HG03558 (cell line): ENCODE data around the gene KRT80.

Experiments used
- ATAC-seq: cut with Tn5 transposase; IDR thresholded peaks from one replicate; pipeline ENCODE4 v1.9.1; 2021; ENCODE audit warnings: moderate number of reproducible peaks; ENCODE audit not compliant: unreplicated experiment; ENCODE audit errors: extremely low read depth

KRT80 gene

DNA sequence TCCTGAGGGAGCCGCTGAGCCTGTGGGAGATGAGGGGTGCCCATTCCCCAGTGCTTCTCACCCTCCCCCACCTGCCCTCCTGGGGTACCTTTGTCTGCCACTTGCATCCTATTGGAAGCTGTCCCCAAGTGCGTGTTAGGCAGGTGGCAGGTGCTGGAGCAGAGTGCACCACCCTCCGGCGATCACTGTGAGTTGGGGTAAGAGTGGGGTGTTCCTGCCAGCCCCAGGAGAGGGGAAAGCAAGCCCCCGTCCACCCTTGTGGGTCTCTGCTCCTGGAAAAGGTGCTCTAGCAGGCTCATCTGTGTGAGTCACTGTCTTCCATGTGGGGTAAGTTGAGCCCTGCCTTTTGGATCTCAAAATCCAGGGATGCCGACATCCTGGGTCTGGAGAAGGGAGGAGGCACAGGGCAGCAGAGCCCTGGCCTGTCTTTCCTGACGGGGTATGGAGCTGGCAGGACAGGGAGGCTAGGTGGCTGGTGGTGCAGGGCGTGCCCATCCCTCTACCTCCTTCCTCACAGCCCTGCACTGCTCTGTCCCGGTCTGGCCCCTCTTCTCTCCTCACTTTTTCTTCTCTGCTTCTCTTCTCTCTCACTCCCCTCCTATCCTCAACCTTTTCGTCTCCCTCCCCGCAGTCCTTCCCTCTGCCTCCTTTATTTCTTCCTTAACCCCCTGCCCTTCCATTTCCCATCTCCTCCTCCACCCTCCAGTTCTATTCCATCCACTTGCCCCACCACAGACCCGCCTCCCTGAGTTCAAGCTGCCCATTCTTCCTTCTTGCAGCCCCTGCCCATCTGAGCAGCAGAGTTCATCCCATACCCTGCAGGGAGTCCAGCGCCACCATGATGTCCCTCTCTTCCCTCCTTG, 21.1 kb upstream of the KRT80 start:
- ATAC-seq: no peak

DNA sequence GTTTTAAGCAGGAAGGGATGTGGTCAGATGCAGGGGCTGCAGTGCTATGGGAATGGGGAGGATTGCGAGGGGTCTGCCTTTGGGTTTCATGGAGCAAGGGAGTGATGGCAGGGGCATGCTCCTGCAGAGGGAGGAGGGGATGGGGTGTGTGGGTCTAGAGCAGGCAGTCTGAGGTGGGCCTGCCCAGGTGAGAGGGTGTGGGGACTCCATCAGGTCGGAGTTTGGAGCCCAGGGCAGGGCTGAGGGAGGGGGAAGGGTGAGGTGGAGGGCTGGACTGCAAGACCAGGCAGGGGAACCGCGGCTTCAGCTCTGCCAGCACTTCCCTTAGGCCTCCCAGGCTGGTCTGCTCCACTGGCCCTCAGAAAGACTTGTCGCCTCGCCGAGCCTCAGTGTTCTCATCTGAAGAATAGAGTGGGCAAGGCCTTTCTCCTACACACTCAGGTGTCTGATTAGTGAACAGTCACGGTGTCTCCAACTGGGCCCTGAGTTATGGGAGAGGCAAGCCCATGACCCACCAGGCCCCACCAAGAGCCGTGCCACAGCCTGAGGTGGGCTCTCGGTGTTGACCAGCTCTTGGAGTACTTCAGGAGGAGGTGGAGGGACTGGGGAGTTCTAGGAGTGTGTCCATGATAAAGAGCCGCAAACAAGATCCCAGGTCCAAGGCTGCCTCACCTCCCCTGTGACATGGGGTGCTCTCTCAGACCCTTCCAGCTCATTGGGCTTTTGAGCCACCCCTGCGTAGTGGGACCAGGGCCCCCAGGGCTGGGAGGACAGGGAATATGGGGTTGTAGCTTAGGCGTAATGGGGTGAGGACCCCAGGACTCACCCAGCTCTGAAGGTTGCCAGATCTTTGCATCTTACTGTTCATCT, 20.1 kb upstream of the KRT80 start:
- ATAC-seq: no peak

DNA sequence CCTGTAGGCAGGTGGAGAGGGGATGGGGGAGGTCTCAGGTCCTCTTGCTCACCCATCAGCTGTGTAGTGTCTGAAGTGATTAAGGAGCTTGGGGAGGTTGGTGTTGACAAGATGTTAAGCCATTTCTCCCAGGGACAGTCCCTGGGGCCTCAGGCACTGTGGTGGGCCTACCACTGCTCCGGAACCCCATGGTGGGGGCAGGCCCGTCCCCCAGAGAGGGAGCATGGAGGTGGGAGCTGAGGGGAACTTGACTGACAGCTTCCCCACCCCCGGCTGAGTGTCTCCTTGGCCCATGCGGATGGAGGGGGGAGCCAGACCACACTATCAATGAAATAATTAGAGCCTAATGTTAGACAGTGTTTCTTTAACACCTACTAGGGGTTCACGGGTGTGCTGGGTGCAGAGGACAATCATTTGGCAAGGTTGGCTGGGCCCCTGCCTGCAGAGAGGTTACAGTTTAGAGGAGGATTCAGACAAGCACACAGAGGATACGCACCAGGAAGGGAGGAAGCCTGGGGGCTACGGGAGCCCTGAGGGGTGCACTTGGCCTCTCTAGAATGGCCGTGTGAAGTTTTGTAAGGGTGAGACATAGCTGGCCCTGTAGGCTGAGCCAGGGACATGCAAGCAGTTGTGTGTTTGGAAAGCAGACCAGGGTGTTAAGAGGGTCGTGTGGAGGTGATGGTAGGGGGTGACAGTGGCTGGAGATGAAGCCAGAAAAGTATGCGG, 19.3 kb upstream of the KRT80 start:
- ATAC-seq: no peak

DNA sequence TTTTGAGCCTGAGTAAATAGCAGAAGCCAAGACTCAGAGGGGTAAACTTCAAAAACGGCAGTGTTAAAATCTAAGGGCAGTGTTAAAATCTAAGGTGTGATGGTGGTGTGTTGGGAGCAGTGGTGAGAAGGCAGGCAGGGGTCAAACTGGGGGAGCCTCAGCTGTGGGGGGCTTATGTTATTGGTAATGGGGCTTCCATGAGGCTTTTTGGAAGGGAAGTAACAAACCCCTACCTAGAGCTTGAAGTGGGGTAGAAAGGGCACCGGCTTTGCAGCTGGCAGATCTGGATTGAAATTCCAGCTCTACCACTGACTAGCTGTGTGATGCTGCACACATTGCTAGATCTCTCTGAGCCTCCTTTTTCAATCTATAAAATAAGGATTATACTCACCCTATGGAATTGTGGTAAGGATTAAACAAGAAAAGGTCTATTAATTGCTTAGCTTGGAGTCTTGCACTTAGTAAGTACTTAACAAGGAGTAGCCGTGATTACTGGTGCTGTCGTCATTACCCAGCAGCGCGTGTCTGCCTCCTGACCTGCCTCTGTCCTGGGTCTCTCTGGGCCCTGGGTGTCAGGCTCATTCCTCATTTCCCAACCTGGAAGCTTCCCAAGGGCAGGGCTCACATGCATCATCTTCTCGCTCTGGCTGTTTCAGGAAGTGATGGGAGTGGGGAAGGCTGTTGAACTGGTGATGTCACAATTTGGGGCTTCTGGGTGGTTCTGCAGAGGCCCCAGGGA, 18.5 kb upstream of the KRT80 start:
- ATAC-seq: no peak

DNA sequence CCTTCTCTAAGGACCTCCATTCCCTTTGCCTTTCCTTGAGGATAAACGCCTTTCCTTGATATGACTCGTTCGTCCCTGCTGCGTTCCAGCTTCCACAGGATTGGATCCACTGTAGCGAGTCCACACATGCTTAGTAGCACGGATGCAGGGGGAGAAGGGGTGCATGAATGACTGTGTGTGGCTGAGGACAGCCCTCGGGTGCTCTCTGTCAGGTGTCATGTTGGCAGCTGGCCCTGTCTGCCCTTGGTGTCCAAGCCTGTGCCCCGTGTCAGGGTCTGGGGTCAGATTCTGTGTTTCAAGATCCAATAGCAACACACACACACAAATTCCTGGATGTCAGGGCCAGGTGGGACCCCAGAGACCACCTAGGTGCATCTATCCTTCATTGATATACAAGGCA, 17.5 kb upstream of the KRT80 start:
- ATAC-seq: no peak

DNA sequence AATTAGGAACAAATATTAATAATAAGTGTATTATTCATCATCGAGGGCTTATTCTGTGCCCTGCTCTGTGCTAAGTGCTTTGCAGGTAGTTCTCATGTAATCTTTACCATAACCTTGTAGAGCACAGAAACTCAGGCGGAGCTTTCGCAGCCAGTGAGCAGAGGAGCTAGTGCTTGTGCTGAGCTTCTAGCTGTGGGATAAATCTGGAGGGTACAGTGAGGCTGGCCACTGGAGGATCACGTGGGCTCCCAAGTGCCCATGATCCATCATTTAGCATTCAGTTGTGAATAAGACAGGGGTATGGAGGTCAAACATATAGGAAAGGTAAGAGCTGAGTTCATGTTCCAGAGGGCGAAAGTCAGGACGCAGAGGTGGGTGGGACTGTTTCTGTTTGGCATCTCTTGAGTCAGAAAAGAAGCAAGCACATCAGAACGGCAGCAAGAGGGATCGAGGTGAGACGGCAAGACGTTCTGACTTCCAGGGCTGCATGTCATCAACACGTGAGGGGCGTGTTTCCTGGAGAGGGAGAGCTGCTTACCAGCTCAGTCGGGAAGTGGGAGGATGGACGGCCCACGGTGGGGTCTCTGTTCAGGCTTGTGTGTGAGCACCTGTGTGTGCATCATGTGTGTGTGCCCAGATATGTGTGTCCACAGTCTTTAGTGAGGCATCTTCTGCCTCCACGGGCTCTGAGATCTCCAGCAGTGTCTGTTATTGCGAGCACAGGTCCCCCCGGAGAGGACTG, 16.8 kb upstream of the KRT80 start:
- ATAC-seq: no peak

DNA sequence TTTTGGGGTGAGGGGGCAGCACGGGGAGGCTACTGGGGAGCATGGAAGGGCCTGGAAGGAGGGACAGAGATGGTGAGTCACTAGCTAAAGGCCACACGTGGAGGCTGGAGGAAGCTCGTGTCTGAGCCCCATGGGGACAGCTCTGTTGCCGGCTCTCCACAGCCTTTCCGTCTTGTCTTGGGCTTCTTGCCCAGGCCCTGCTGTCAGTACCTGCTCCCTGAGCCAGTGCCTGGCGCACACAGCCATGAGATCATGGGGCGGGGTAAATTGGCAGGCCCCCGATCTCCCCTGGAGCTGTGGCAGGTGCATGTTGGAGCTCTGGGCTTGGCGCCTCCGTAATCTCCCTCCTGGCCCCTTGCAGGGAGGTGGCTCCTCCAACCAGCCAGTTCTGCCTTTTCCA, 16.1 kb upstream of the KRT80 start:
- no peak for ATAC-seq

DNA sequence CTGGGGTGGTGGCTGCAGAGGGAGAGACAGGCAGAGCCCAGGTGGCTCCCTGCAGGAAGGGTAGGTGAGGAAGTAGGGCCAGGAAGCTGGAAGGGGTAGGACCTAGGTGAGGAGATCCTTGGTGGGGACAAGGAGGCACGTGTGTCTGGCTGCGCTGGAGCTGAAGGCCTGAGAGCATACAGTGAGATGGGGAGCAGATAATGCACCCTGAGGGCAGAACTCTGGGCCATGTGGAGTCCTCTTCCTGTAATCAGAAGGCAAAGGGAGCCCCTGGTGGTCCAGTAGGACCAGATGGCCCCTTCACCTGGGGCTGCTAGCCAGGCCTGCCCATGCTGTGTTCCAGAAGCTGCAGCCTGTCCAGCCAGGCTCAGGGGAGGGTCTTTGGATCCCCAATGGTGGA, 15.3 kb upstream of the KRT80 start:
- no peak for ATAC-seq

DNA sequence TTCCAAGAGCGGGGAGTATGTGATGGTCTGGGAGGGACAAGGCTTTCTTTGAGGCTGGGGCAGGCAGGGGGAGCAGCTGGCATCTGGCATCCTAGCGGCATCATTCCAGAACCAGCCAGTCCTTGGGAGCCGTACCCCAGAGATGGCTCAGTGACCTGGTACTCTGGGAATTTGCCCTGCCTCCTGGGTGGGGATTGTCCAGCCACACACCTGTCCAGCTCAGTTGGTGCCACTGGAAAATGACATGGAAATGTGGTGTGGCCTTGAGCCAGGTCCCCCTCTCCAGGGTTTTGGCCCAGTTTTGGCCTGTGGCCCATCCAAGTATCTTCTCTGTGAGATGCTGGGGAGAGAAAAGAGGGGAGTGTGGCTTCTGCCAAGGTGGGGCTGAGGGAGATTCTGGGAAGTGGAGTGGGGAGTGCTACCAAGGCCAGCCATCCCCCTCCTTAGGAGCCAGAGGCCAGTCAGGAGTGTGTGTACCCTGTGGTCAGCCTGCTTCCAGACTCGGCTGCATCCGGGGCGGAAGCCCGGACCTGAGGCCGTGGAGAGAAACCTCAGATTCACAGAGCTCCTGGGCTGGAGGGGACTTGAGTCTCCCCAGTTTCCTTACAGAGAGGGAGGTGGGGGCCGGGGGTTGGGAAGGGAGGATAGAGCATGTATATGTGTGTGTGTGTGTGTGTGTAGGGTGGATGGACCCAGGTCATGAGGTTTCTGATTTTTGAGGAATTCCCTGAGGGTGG, 14.7 kb upstream of the KRT80 start:
- ATAC-seq: no peak

DNA sequence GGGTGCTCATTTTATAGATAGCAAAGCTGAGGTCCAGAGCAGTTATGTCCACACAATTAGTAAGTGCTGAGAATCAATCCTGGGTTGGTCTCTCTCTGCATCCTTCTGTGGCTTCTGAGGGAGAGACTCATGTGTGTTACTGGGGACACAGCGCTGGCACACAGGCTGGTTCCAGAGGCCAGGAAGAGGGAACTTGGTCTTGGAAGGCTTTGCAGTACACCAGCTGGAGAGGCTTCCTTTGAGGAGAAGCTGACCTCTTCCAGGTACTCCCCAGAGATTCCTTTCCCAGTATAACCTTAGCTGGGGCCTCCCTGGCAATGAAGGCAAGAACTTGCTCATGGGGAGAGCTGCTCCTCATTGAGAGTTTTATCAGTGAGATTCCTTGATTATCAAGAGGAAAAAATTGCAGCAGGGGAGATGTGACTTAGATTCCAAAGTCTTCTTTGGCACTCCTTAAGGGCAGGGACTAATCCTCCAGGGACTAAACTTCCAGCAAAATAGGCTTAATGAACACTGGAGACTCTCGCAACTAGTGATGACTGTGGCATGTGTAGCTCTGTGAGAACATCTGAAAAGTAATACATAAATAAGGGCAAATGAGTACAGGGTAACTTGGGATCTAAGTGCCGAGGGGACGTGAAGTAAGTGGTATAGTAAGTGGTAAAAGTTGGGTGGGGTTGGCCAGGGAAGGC, 13.9 kb upstream of the KRT80 start:
- ATAC-seq: no peak

DNA sequence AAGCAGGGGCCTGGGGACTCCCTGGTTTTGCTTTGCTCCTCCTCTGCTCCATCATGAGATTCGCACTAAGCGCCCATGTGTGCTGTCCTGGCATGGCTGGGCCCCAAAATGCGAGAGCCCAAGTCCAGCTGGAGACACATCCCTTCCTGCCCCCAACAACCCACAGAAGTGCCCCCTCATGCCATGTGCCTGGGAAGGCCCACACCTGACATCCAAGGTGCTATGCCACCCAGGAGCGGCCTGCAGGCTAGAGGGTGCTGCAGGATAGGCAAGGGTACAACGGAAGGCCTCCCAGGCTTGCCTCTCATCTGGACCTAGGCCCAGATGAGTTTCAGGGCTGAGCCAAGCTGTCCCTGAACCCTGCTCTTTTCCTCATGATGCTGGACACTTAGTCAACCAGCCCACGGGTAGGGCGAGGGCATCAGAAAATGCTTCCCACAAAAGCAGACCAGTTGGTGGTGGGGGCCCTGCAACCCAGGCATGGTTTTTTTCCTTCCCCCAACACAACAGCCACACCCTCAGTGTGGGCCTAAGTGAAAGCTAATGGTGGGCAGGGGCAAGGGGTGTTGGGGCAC, 13.2 kb upstream of the KRT80 start:
- ATAC-seq: no peak

DNA sequence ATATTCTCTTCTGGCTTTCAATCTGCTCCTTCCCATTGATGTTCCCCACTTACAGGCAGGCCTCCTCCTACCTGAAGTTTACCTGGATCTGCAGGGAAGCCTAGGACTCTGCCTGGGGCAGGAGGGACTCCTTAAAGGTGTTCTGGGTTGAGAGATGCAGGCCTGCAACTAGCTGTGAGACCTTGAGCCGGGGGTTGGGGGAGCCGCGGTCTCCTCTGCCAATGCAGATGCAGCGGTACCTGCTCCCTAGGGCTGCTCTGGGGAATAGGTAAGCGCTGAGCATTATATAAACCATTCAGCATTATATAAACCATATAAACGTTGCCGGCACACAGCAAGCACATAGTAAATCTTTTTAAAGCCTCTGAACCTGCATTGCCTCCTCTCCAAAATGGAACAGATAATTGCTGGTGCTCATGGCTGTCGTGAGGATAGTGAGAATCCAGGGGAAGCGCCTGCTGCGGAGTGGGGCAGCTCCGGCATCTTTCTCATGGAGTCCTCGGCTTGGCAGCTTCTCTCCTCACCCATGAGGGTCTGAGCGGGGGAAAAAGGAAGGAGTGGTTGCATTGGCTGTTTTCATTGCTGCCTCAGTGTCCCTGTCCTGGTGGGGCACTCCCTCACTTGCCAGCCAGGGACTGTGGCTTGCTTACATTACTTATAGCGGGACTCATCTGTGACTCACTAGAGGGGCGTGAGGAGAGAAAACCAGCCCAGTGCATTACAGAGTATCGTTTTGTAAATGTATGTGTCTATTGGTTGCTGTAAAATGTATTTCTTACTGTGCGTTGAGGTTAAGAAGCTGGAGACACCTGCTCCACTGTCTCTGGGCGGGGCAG, 12.5 kb upstream of the KRT80 start:
- no peak for ATAC-seq

DNA sequence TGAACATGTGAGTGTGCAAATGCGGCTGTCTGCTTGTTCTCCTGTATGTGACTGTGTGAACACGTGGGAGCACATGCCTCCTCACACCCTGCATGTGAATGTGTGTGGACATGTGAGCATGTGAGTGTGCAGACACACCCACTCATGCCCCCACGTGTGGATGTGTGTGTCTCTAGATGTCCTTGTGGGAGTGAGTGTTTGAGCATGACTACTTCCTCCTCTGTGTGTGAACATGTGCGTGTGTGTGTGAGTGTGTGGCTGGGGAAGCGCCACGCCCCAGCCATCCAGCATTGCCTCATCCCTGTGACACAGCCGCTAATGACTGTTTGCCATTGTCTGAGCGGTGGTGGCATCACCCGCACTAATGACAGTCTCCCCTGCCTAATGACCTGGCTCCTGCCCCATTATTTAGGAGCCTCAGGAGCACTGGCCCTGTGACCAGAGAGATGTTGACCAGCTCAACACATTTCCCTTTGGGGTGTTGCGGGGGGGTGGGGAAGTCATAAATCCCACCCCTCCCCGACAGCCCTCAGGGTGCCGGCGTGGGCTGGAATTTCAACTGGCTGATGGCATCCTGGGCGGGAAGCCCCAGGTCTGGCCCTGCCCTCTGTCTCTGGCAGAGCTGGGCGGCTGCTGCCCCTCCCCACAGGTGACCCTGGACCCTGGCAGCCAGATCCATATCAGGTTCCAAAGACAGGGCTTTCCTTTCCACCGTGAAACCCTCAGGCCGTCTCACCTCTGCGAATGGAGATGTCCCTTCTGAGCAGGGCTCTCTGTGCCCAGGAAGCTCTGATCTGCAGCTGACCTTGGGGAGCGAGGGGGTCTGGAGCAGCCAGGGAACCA, 11.5 kb upstream of the KRT80 start:
- no peak for ATAC-seq

DNA sequence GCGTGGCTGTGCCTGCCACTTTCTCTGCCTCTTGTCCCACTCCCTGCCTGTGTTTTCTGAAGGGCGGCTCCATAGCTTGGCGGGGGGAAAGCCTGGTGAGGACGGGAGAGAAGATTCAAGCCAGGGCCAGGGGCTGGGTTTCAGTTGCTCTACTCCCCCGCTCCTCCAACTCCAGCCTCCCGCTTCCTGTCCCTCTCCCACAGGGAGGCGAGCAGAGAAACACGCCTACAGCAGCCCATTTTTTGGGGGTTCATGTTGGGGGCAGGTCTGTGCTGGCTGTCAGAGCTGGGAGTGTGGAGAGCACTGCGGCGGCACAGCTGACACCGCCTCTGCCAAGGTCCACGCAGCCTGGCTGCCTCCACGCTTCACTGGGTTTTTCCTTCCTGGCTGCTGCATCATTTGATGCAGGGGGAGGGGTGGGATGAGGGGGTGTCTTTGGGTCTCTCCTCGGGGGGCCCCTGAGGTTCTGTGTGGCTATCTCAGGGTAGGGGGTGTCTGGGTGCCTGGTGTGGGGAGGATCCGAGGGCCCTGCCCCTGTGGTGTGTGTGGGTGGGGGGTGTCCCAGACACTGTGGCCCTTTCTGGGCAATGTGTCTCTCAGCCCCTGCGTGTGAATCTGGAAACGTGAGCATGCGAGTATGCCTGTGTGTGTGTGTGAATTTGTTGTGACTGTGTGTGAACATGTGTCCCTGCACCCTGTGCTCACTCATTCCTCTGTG, 10.7 kb upstream of the KRT80 start:
- ATAC-seq: no peak

DNA sequence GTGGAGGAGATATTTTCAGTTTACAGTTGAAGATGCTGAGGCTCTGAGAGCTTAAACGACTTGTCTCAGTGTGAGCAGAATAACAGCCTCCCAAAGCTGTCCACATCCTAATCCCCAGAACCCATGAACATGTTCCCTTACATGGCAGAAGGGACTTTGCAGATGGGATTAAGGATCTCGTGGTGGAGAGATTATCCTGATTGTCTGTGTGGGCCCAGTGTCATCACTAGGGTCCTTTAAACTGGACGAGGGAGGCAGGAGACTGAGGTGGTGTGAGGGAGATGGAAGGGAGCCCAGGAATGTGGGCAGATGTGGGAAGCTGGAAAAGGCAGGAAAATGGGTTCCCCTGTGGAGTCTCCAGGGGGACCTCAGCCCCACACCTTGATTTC, 9.6 kb upstream of the KRT80 start:
- ATAC-seq: no peak
